HEK293 (cell line): ENCODE data around the gene AP1G2.

Source experiments
- BCL11A ChIP-seq: fragments of 450-650 bp; formaldehyde crosslinking; IDR thresholded peaks from 2 replicates; pipeline ENCODE4 v1.5.1; 2016; ENCODE audit warnings: low read depth, missing biosample characterization, missing genetic modification characterization
- GFI1B ChIP-seq: fragments of 450-650 bp; formaldehyde crosslinking; IDR thresholded peaks from 2 replicates; pipeline ENCODE4 v1.5.1; 2016; ENCODE audit warnings: missing biosample characterization, missing genetic modification characterization
- GLIS2 ChIP-seq: fragments of 450-650 bp; formaldehyde crosslinking; IDR thresholded peaks from 2 replicates; pipeline ENCODE4 v1.5.1; 2016; ENCODE audit warnings: missing biosample characterization, missing genetic modification characterization
- KLF1 ChIP-seq: fragments of 450-650 bp; formaldehyde crosslinking; IDR thresholded peaks from 2 replicates; pipeline ENCODE4 v1.5.1; 2016; ENCODE audit warnings: missing biosample characterization, missing genetic modification characterization
- KLF9 ChIP-seq: fragments of 450-650 bp; formaldehyde crosslinking; IDR thresholded peaks from 2 replicates; pipeline ENCODE4 v1.5.1; 2016; ENCODE audit warnings: missing biosample characterization, missing genetic modification characterization, low read depth
- REPIN1 ChIP-seq: fragments of 450-650 bp; formaldehyde crosslinking; IDR thresholded peaks from 2 replicates; pipeline ENCODE4 v1.5.1; 2017; ENCODE audit warnings: missing biosample characterization, missing genetic modification characterization, low read depth
- SP3 ChIP-seq: fragments of 450-650 bp; formaldehyde crosslinking; IDR thresholded peaks from 2 replicates; pipeline ENCODE4 v1.5.1; 2016; ENCODE audit warnings: missing biosample characterization, missing genetic modification characterization
- ZEB2 ChIP-seq: fragments of 450-650 bp; formaldehyde crosslinking; IDR thresholded peaks from 2 replicates; pipeline ENCODE4 v1.5.1; 2016; ENCODE audit warnings: missing biosample characterization, missing genetic modification characterization
- ZFP3 ChIP-seq: fragments of 450-650 bp; formaldehyde crosslinking; IDR thresholded peaks from 2 replicates; pipeline ENCODE4 v1.5.1; 2016; ENCODE audit warnings: low read depth, missing biosample characterization, missing genetic modification characterization
- ZFP41 ChIP-seq: fragments of 450-650 bp; formaldehyde crosslinking; IDR thresholded peaks from 2 replicates; pipeline ENCODE4 v1.5.1; 2016; ENCODE audit warnings: missing biosample characterization, missing genetic modification characterization, borderline replicate concordance
- ZNF112 ChIP-seq: fragments of 450-650 bp; formaldehyde crosslinking; IDR thresholded peaks from 2 replicates; pipeline ENCODE4 v1.5.0; 2017; ENCODE audit warnings: missing biosample characterization, missing genetic modification characterization
- ZNF133 ChIP-seq: fragments of 450-650 bp; formaldehyde crosslinking; IDR thresholded peaks from 2 replicates; pipeline ENCODE4 v1.5.1; 2016; ENCODE audit warnings: missing biosample characterization, missing genetic modification characterization
- ZNF146 ChIP-seq: fragments of 450-650 bp; formaldehyde crosslinking; IDR thresholded peaks from 2 replicates; pipeline ENCODE4 v1.5.1; 2016; ENCODE audit warnings: missing biosample characterization, missing genetic modification characterization
- ZNF169 ChIP-seq: fragments of 450-650 bp; formaldehyde crosslinking; IDR thresholded peaks from 2 replicates; pipeline ENCODE4 v1.5.1; 2016; ENCODE audit warnings: missing biosample characterization, missing genetic modification characterization
- ZNF214 ChIP-seq: fragments of 450-650 bp; formaldehyde crosslinking; IDR thresholded peaks from 2 replicates; pipeline ENCODE4 v1.5.1; 2017; ENCODE audit warnings: missing biosample characterization, mild to moderate bottlenecking, missing genetic modification characterization, borderline replicate concordance
- ZNF23 ChIP-seq: fragments of 450-650 bp; formaldehyde crosslinking; IDR thresholded peaks from 2 replicates; pipeline ENCODE4 v1.5.1; 2016; ENCODE audit warnings: missing biosample characterization, missing genetic modification characterization, borderline replicate concordance
- ZNF239 ChIP-seq: fragments of 450-650 bp; formaldehyde crosslinking; IDR thresholded peaks from 2 replicates; pipeline ENCODE4 v1.5.1; 2016; ENCODE audit warnings: missing biosample characterization, missing genetic modification characterization
- ZNF266 ChIP-seq: fragments of 450-650 bp; formaldehyde crosslinking; IDR thresholded peaks from 2 replicates; pipeline ENCODE4 v1.5.1; 2016; ENCODE audit warnings: missing biosample characterization, missing genetic modification characterization, low read depth
- ZNF341 ChIP-seq: fragments of 450-650 bp; formaldehyde crosslinking; IDR thresholded peaks from 2 replicates; pipeline ENCODE4; 2016; ENCODE audit warnings: low read depth, missing biosample characterization, missing genetic modification characterization
- ZNF404 ChIP-seq: fragments of 450-650 bp; formaldehyde crosslinking; IDR thresholded peaks from 2 replicates; pipeline ENCODE4 v1.5.1; 2017; ENCODE audit warnings: missing biosample characterization, missing genetic modification characterization
- ZNF48 ChIP-seq: fragments of 450-650 bp; formaldehyde crosslinking; IDR thresholded peaks from 2 replicates; pipeline ENCODE4 v1.5.1; 2016; ENCODE audit warnings: missing biosample characterization, missing genetic modification characterization
- ZNF530 ChIP-seq: fragments of 450-650 bp; formaldehyde crosslinking; IDR thresholded peaks from 2 replicates; pipeline ENCODE4 v1.5.1; 2016; ENCODE audit warnings: low read depth, missing biosample characterization, missing genetic modification characterization
- ZNF548 ChIP-seq: fragments of 450-650 bp; formaldehyde crosslinking; IDR thresholded peaks from 2 replicates; pipeline ENCODE4 v1.5.1; 2016; ENCODE audit warnings: missing biosample characterization, missing genetic modification characterization
- ZNF701 ChIP-seq: fragments of 450-650 bp; formaldehyde crosslinking; IDR thresholded peaks from 2 replicates; pipeline ENCODE4 v1.5.1; 2016; ENCODE audit warnings: missing biosample characterization, missing genetic modification characterization
- ZNF707 ChIP-seq: fragments of 450-650 bp; formaldehyde crosslinking; IDR thresholded peaks from 2 replicates; pipeline ENCODE4 v1.5.1; 2016; ENCODE audit warnings: missing biosample characterization, missing genetic modification characterization
- ZNF768 ChIP-seq: fragments of 450-650 bp; formaldehyde crosslinking; IDR thresholded peaks from 2 replicates; pipeline ENCODE4 v1.5.1; 2018; ENCODE audit warnings: missing biosample characterization, mild to moderate bottlenecking, missing genetic modification characterization
- ZNF785 ChIP-seq: fragments of 450-650 bp; formaldehyde crosslinking; IDR thresholded peaks from 2 replicates; pipeline ENCODE4 v1.5.1; 2016; ENCODE audit warnings: missing biosample characterization, missing genetic modification characterization
- ZNF837 ChIP-seq: fragments of 450-650 bp; formaldehyde crosslinking; IDR thresholded peaks from 2 replicates; pipeline ENCODE4 v1.5.1; 2016; ENCODE audit warnings: missing biosample characterization, missing genetic modification characterization
- TF ChIP-seq, protein P1 (sequence below): fragments of 450-650 bp; formaldehyde crosslinking; IDR thresholded peaks from 2 replicates; pipeline ENCODE4 v1.5.1; 2016; ENCODE audit warnings: missing biosample characterization, missing genetic modification characterization
- TF ChIP-seq, protein P2 (sequence below): fragments of 450-650 bp; formaldehyde crosslinking; IDR thresholded peaks from 2 replicates; pipeline ENCODE4 v1.5.1; 2016; ENCODE audit warnings: missing biosample characterization, missing genetic modification characterization
- TF ChIP-seq, protein P3 (sequence below): fragments of 450-650 bp; formaldehyde crosslinking; IDR thresholded peaks from 2 replicates; pipeline ENCODE4 v1.5.1; 2016; ENCODE audit warnings: missing biosample characterization, missing genetic modification characterization, borderline replicate concordance
- TF ChIP-seq, protein P4 (sequence below): fragments of 450-650 bp; formaldehyde crosslinking; IDR thresholded peaks from 2 replicates; pipeline ENCODE4 v1.5.1; 2017; ENCODE audit warnings: missing biosample characterization, missing genetic modification characterization
- TF ChIP-seq, protein P5 (sequence below): fragments of 450-650 bp; formaldehyde crosslinking; IDR thresholded peaks from 2 replicates; pipeline ENCODE4 v1.5.1; 2016; ENCODE audit warnings: missing biosample characterization, missing genetic modification characterization

Gene AP1G2

DNA sequence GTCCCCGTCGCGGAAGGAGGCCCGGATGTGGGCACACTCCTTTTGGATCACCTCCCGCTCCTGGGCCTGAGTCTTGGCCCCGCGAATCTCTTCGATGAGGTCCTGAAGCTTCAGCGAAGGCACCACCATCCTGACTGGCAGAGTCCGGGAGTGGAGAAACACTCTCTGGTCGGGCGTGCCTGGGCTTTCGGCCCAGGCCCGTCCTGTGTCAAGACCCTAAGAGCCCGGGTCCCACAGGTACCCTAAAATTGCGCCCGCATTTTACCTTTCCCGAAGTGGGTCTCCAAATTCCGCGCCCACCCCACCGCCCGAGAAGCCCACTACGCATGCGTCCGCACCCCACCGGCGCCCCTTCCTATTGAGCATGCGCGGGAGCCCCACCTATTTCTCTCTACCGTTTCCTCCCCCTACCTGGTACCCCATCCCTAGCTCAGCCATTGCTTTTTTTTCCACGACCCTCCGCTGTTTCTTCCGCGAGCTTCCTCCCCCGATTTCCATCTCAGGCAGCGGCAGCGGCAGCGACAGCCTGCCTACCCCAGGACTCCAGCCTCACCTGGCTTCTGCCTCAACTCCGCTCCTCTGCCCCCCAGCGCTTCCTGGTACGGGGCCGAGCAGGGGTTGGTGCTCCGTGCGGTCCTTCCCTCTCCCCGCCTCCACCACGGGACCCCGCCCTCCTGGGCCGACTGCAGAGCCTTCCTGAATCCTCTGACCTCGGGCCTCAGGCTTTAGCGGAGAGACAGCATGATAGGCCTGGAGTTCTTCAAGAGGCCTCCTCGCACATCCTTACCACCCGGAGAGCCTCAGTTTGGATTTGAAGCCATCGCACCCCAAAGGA is at the start of gene AP1G2 (continued):
- TF ChIP-seq, protein P1, sequence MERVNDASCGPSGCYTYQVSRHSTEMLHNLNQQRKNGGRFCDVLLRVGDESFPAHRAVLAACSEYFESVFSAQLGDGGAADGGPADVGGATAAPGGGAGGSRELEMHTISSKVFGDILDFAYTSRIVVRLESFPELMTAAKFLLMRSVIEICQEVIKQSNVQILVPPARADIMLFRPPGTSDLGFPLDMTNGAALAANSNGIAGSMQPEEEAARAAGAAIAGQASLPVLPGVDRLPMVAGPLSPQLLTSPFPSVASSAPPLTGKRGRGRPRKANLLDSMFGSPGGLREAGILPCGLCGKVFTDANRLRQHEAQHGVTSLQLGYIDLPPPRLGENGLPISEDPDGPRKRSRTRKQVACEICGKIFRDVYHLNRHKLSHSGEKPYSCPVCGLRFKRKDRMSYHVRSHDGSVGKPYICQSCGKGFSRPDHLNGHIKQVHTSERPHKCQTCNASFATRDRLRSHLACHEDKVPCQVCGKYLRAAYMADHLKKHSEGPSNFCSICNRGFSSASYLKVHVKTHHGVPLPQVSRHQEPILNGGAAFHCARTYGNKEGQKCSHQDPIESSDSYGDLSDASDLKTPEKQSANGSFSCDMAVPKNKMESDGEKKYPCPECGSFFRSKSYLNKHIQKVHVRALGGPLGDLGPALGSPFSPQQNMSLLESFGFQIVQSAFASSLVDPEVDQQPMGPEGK (tag by site-specific recombination), result peak; percentile 100
- TF ChIP-seq ZNF837 (no peak), ZFP3 (tag by site-specific recombination) (no peak), KLF1 (tag by site-specific recombination) (peak; percentile 79), REPIN1 (tag by site-specific recombination) (no peak), KLF9 (peak; percentile 81), ZNF548 (no peak), ZNF48 (tag by site-specific recombination) (no peak), ZFP41 (tag by site-specific recombination) (no peak), ZNF133 (tag by site-specific recombination) (no peak), ZNF701 (tag by site-specific recombination) (no peak), ZNF707 (tag by site-specific recombination) (no peak), SP3 (tag by site-specific recombination) (peak; percentile 95), ZNF530 (tag by site-specific recombination) (no peak), ZNF785 (tag by site-specific recombination) (no peak), ZNF23 (tag by site-specific recombination) (no peak), ZNF266 (no peak), GLIS2 (tag by site-specific recombination) (peak; percentile 99), ZNF146 (tag by site-specific recombination) (no peak), ZNF214 (tag by site-specific recombination) (no peak), ZNF341 (tag by site-specific recombination) (peak; percentile 97), ZNF169 (tag by site-specific recombination) (no peak), BCL11A (tag by site-specific recombination) (no peak), ZNF768 (tag by site-specific recombination) (no peak), ZNF112 (no peak), ZNF404 (tag by site-specific recombination) (no peak), ZEB2 (peak; percentile 98), GFI1B (tag by site-specific recombination) (no peak), ZNF239 (no peak)
- TF ChIP-seq, protein P2, sequence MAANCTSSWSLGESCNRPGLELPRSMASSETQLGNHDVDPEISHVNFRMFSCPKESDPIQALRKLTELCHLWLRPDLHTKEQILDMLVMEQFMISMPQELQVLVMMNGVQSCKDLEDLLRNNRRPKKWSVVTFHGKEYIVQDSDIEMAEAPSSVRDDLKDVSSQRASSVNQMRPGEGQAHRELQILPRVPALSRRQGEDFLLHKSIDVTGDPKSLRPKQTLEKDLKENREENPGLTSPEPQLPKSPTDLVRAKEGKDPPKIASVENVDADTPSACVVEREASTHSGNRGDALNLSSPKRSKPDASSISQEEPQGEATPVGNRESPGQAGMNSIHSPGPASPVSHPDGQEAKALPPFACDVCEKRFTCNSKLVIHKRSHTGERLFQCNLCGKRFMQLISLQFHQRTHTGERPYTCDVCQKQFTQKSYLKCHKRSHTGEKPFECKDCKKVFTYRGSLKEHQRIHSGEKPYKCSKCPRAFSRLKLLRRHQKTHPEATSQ (tag by site-specific recombination), result no peak
- TF ChIP-seq, protein P3, sequence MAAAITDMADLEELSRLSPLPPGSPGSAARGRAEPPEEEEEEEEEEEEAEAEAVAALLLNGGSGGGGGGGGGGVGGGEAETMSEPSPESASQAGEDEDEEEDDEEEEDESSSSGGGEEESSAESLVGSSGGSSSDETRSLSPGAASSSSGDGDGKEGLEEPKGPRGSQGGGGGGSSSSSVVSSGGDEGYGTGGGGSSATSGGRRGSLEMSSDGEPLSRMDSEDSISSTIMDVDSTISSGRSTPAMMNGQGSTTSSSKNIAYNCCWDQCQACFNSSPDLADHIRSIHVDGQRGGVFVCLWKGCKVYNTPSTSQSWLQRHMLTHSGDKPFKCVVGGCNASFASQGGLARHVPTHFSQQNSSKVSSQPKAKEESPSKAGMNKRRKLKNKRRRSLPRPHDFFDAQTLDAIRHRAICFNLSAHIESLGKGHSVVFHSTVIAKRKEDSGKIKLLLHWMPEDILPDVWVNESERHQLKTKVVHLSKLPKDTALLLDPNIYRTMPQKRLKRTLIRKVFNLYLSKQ (tag by site-specific recombination), result no peak
- TF ChIP-seq, protein P4, sequence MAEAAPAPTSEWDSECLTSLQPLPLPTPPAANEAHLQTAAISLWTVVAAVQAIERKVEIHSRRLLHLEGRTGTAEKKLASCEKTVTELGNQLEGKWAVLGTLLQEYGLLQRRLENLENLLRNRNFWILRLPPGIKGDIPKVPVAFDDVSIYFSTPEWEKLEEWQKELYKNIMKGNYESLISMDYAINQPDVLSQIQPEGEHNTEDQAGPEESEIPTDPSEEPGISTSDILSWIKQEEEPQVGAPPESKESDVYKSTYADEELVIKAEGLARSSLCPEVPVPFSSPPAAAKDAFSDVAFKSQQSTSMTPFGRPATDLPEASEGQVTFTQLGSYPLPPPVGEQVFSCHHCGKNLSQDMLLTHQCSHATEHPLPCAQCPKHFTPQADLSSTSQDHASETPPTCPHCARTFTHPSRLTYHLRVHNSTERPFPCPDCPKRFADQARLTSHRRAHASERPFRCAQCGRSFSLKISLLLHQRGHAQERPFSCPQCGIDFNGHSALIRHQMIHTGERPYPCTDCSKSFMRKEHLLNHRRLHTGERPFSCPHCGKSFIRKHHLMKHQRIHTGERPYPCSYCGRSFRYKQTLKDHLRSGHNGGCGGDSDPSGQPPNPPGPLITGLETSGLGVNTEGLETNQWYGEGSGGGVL, result peak; percentile 26; the same call in 1 of the 2 replicates
- TF ChIP-seq, protein P5, sequence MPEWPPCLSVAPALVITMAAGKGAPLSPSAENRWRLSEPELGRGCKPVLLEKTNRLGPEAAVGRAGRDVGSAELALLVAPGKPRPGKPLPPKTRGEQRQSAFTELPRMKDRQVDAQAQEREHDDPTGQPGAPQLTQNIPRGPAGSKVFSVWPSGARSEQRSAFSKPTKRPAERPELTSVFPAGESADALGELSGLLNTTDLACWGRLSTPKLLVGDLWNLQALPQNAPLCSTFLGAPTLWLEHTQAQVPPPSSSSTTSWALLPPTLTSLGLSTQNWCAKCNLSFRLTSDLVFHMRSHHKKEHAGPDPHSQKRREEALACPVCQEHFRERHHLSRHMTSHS (tag by site-specific recombination), result no peak
